Measurements from ENCODE around the gene SPDYE4. TPM values are rescaled to one million over a fixed set of nuclear protein-coding genes. Genes with fewer than 3 reads are reported as not detected.

The SPDYE4 gene
- total and polyA plus RNA-seq, 9 donors: not detected

DNA sequence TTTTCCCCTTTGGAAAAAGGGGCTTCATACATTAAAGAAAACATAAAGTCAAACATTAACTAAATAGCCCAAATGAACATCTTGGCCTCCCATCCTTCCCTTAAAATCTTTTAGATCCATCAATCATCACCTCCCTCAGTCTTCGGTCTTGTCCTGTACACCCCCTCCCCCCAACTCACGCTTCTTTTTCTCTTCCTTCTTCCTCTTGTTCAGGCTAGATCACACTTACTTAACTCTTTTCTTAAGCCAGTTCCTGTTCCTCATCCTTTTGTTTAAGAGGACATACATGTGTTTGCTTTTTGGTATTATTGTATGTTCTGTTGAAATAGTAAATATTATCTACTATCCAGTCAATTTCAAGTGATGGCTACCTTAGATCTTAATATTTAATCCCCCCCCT is 35.3 kb upstream of the SPDYE4 start:
- no peaks in the 10 kb centered on the region for H3K4me1 ChIP-seq (ENCODE audit: insufficient read depth)
- no peak overlapping the region for H3K27ac ChIP-seq
- TF ChIP-seq EP300 (IDR thresholded peaks at IDR 0.05): no peak
- TF ChIP-seq POLR2A (IDR thresholded peaks at IDR 0.05): no peak
- TF ChIP-seq CTCF (IDR thresholded peaks at IDR 0.05): no peak
- intact Hi-C loops (cut with DNase I): no loop called here
- no peak for DNase-seq
- no peaks in the 10 kb centered on the region for H3K27me3 ChIP-seq
- H3K36me3 ChIP-seq: no peaks in the 10 kb centered on the region
- WGBS, 3 donors: 63 to 66% (median 64%) methylated on average over 2 of the region's 2 CpGs
- H3K9me3 ChIP-seq: no peaks in the 10 kb centered on the region
- no peak overlapping the region for H3K4me3 ChIP-seq

DNA sequence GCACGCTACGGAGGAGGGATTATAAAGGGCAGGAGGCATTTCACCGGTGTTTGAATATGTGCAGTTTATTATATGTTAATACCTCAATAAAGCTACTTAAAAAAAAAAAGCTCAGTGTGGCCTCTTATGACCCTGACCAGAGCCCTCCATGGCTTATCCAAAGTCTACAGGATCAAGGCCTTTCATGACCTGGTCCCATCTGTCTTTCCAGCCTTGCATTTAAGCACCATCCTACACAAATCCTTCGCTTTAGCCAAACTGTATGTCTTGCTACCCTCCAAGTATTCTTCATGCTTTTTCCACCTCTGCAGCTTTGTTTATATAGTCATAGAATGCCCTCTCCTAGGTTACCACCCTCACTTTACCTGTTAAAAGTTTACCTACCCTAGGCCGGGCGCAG is 34.3 kb upstream of the SPDYE4 start:
- H3K27me3 ChIP-seq: no peaks in the 10 kb centered on the region
- TF ChIP-seq EP300 (IDR thresholded peaks at IDR 0.05) (no peak), POLR2A (IDR thresholded peaks at IDR 0.05) (no peak), CTCF (IDR thresholded peaks at IDR 0.05) (no peak)
- no peaks in the 10 kb centered on the region for H3K4me1 ChIP-seq (ENCODE audit: insufficient read depth)
- DNase-seq: no peak
- no peaks in the 10 kb centered on the region for H3K9me3 ChIP-seq
- intact Hi-C loops (cut with DNase I): no loop called here
- H3K4me3 ChIP-seq: no peak overlapping the region
- H3K36me3 ChIP-seq: no peaks in the 10 kb centered on the region
- H3K27ac ChIP-seq: no peak overlapping the region
- WGBS, 3 donors: 62 to 80% (median 71%) methylated on average over 6 of the region's 6 CpGs

DNA sequence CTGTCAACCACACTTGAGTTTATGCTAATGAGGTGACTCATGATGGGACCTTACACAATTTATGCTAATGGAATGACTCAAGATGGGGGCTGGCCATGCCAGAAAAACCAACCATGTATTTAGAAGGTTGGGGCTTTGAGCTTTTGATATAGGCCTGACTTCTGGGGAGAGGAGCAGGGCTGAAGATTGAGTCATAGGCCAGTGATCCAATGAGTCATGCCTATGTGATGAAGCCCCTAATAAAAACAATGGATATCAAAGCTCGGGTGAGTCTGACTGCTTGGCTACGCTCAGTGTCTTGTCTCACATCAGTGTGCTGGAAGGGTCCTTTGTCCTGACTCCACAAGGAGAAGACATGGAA is 33.5 kb upstream of the SPDYE4 start:
- H3K27ac ChIP-seq: no peak overlapping the region
- H3K4me3 ChIP-seq: no peak overlapping the region
- 48 to 56% (median 54%) methylated on average over 2 of the region's 2 CpGs for WGBS, 3 donors
- H3K9me3 ChIP-seq: no peaks in the 10 kb centered on the region
- no peaks in the 10 kb centered on the region for H3K36me3 ChIP-seq
- TF ChIP-seq EP300 (IDR thresholded peaks at IDR 0.05) (no peak), CTCF (IDR thresholded peaks at IDR 0.05) (no peak), POLR2A (IDR thresholded peaks at IDR 0.05) (no peak)
- no peaks in the 10 kb centered on the region for H3K27me3 ChIP-seq
- DNase-seq: no peak
- H3K4me1 ChIP-seq (ENCODE audit: insufficient read depth): no peaks in the 10 kb centered on the region
- intact Hi-C loops (cut with DNase I): no loop called here

- H3K27ac ChIP-seq: no peak overlapping the region
- no peaks in the 10 kb centered on the region for H3K9me3 ChIP-seq
- WGBS, 3 donors: 71 to 89% (median 88%) methylated on average over 4 of the region's 4 CpGs
- H3K4me3 ChIP-seq: no peak overlapping the region
- intact Hi-C loops (cut with DNase I): no loop called here
- TF ChIP-seq POLR2A (IDR thresholded peaks at IDR 0.05) (no peak), EP300 (IDR thresholded peaks at IDR 0.05) (no peak), CTCF (IDR thresholded peaks at IDR 0.05) (no peak)
- no peaks in the 10 kb centered on the region for H3K27me3 ChIP-seq
- no peaks in the 10 kb centered on the region for H3K4me1 ChIP-seq (ENCODE audit: insufficient read depth)
- no peak for DNase-seq
- no peaks in the 10 kb centered on the region for H3K36me3 ChIP-seq
Measured at GRCh38 chr17:8791248-8791909, 33.0 kb upstream of the SPDYE4 start.
